ENCODE results near the gene DMD.
"Not testable (repeated sequence)": the region's sequence is repeated elsewhere in the genome, so short reads cannot be mapped to it uniquely, and the experiment has no call there.

Gene DMD

GRCh38 chrX:31480696-31481095 is 1730.7 kb downstream of the DMD start:
- DNase-seq = no peak

GRCh38 chrX:31471229-31471628 is 1740.1 kb downstream of the DMD start:
- DNase-seq = no peak

GRCh38 chrX:31470753-31471152 is 1740.6 kb downstream of the DMD start:
- not testable (repeated sequence) for DNase-seq

GRCh38 chrX:31464306-31464915 is 1746.9 kb downstream of the DMD start:
- DNase-seq = no peak

- DNase-seq = no peak
Measured at GRCh38 chrX:31461266-31461665, 1750.1 kb downstream of the DMD start.

GRCh38 chrX:31459361-31459760 is 1752.0 kb downstream of the DMD start:
- DNase-seq = no peak

- no peak for DNase-seq
Measured at GRCh38 chrX:31449965-31450364, 1761.4 kb downstream of the DMD start.

- DNase-seq = no peak
Measured at GRCh38 chrX:31449081-31449480, 1762.3 kb downstream of the DMD start.

- DNase-seq = no peak
Measured at GRCh38 chrX:31445542-31445941, 1765.8 kb downstream of the DMD start.

GRCh38 chrX:31443654-31444053 is 1767.7 kb downstream of the DMD start:
- DNase-seq = no peak

GRCh38 chrX:31440546-31440945 is 1770.8 kb downstream of the DMD start:
- no peak for DNase-seq

GRCh38 chrX:31436424-31436823 is 1774.9 kb downstream of the DMD start:
- no peak for DNase-seq

GRCh38 chrX:31435592-31435991 is 1775.8 kb downstream of the DMD start:
- no peak for DNase-seq

- DNase-seq = no peak
Measured at GRCh38 chrX:31433856-31434255, 1777.5 kb downstream of the DMD start.

- DNase-seq = no peak
Measured at GRCh38 chrX:31429915-31430314, 1781.4 kb downstream of the DMD start.

GRCh38 chrX:31423609-31424189 is 1787.7 kb downstream of the DMD start:
- no peak for DNase-seq

GRCh38 chrX:31421441-31421840 is 1789.9 kb downstream of the DMD start:
- no peak for DNase-seq

- no peak for DNase-seq
Measured at GRCh38 chrX:31420711-31421151, 1790.6 kb downstream of the DMD start.

GRCh38 chrX:31420302-31420701 is 1791.0 kb downstream of the DMD start:
- no peak for DNase-seq

GRCh38 chrX:31397119-31397518 is 1814.2 kb downstream of the DMD start:
- DNase-seq = no peak

- no peak for DNase-seq
Measured at GRCh38 chrX:31392513-31392912, 1818.8 kb downstream of the DMD start.

GRCh38 chrX:31388946-31389345 is 1822.4 kb downstream of the DMD start:
- no peak for DNase-seq

- DNase-seq = no peak
Measured at GRCh38 chrX:31384471-31384870, 1826.9 kb downstream of the DMD start.

GRCh38 chrX:31383991-31384390 is 1827.4 kb downstream of the DMD start:
- DNase-seq = no peak

GRCh38 chrX:31378973-31379372 is 1832.4 kb downstream of the DMD start:
- not testable (repeated sequence) for DNase-seq

Data from NCI-H187 (cell line).